ENCODE measurements around the gene IFNA1.

- TF ChIP-seq ZNF561 (tag by site-specific recombination; IDR thresholded peaks at IDR 0.05; ENCODE audit: borderline replicate concordance) = no peak
- TF ChIP-seq ZNF223 (tag by site-specific recombination; IDR thresholded peaks at IDR 0.05) = no peak
- TF ChIP-seq CTCF (tag by site-specific recombination; IDR thresholded peaks at IDR 0.05) = peak; percentile 84
- TF ChIP-seq, protein P1, sequence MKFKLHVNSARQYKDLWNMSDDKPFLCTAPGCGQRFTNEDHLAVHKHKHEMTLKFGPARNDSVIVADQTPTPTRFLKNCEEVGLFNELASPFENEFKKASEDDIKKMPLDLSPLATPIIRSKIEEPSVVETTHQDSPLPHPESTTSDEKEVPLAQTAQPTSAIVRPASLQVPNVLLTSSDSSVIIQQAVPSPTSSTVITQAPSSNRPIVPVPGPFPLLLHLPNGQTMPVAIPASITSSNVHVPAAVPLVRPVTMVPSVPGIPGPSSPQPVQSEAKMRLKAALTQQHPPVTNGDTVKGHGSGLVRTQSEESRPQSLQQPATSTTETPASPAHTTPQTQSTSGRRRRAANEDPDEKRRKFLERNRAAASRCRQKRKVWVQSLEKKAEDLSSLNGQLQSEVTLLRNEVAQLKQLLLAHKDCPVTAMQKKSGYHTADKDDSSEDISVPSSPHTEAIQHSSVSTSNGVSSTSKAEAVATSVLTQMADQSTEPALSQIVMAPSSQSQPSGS (tag by site-specific recombination; IDR thresholded peaks at IDR 0.05; ENCODE audit: low read depth) = no peak
- no peak for TF ChIP-seq YY1 (tag by site-specific recombination; IDR thresholded peaks at IDR 0.05)
- no peak for TF ChIP-seq ZBTB11 (tag by site-specific recombination; conservative IDR thresholded peaks at IDR 0.05; ENCODE audit: low read depth)
- no peak for TF ChIP-seq ZFP3 (tag by site-specific recombination; IDR thresholded peaks at IDR 0.05; ENCODE audit: low read depth)
- TF ChIP-seq ZNF302 (tag by site-specific recombination; IDR thresholded peaks at IDR 0.05; ENCODE audit: low read depth) = no peak
- no peak for TF ChIP-seq ZNF133 (tag by site-specific recombination; IDR thresholded peaks at IDR 0.05)
- TF ChIP-seq ZFP37 (tag by site-specific recombination; IDR thresholded peaks at IDR 0.05) = peak; percentile 38; the same call in 1 of the 2 replicates
- TF ChIP-seq SALL2 (tag by site-specific recombination; IDR thresholded peaks at IDR 0.05; ENCODE audit: borderline replicate concordance) = no peak
- TF ChIP-seq, protein P2, sequence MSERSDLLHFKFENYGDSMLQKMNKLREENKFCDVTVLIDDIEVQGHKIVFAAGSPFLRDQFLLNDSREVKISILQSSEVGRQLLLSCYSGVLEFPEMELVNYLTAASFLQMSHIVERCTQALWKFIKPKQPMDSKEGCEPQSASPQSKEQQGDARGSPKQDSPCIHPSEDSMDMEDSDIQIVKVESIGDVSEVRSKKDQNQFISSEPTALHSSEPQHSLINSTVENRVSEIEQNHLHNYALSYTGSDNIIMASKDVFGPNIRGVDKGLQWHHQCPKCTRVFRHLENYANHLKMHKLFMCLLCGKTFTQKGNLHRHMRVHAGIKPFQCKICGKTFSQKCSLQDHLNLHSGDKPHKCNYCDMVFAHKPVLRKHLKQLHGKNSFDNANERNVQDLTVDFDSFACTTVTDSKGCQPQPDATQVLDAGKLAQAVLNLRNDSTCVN (tag by site-specific recombination; optimal IDR thresholded peaks at IDR 0.05) = peak; percentile 36
Observed at GRCh38 chr9:21395778-21396717, 44.2 kb upstream of the IFNA1 start.

Measured in HEK293 (cell line).